Globus pallidus (tissue), 1 donor: ENCODE measurements around the gene RAB4B.
A peak's percentile ranks its signal among the peaks of the same experiment; 100 is the strongest.
"Not testable (repeated sequence)": the region's sequence is repeated elsewhere in the genome, so short reads cannot be mapped to it uniquely, and the experiment has no call there.

Experiments used
- DNase-seq: peaks from one replicate; pipeline ENCODE4 v3.0.0-alpha.2; 2015; ENCODE audit warnings: low spot score

Gene RAB4B

DNA sequence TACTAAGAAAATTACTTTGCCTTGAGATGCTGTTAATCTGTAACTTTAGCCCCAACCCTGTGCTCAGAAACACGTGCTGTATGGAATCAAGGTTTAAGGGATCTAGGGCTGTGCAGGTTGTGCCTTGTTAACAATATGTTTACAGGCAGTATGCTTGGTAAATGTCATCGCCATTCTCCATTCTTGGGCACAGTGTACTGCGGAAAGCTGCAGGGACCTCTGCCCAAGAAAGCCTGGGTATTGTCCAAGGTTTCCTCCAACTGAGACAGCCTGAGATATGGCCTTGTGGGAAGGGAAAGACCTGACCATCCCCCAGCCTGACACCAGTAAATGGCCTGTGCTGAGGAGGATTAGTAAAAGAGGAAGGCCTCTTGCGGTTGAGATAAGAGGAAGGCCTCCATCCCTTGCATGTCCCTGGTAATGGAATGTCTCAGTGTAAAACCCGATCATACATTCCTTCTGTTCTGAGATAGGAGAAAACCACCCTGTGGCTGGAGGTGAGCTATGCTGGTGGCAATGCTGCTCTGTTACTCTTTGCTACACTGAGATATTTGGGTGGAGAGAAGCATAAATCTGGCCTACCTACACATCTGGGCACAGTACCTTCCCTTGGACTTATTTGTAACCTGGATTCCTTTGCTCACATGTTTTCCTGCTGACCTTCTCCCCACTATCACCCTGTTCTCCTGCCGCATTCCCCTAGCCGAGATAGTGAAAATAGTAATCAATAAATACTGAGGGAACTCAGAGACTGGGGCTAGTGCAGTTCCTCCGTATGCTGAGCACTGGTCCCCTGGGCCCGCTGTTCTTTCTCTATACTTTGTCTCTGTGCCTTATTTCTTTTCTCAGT, 44.9 kb downstream of the RAB4B start:
- DNase-seq, result peak; percentile 34

DNA sequence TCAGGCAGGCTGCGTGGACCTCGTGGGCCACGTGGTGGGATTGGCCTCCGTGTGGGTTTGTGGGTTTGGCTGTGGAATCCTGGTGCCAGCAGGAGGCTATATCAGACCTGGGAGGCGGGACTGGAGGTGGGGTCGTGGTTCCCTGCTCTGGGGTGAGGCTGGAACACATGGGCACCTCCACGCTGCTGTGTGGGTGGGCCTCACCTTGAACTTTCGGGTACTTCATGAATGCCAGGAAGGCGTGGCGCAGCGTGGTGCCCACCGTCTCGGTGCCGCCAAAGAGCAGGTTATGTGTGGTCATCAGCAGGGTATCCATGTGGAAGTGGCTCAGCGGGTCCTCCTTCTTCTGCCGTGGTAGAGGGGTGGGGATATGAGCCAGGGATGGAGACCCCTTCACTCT, 46.9 kb downstream of the RAB4B start:
- DNase-seq, result not testable (repeated sequence)

DNA sequence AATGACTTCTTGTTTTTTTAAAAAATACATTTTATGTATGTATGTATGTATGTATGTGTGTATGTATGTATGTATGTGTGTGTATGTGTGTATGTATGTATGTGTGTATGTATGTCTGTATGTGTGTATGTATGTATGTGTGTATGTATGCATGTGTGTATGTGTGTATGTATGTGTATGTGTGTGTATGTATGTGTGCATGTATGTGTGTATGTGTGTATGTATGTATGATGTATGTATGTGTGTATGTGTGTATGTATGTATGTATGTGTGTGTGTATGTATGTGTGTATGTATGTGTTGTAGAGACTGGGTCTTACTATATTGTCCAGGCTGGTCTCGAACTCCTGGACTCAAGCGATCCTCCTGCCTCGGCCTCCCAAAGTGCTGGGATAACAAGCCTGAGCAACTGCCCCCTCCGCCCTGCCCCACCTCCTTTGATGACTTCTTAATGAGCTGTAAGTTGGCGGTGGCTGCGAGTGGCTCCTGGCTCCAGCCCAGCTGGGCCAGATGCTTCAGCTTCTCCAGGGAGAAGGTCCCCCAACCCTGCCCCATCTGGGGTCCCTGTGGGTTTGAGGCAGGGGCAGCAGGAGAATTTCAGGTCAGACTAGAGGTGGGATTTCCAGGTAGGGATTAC, 47.5 kb downstream of the RAB4B start:
- not testable (repeated sequence) for DNase-seq

DNA sequence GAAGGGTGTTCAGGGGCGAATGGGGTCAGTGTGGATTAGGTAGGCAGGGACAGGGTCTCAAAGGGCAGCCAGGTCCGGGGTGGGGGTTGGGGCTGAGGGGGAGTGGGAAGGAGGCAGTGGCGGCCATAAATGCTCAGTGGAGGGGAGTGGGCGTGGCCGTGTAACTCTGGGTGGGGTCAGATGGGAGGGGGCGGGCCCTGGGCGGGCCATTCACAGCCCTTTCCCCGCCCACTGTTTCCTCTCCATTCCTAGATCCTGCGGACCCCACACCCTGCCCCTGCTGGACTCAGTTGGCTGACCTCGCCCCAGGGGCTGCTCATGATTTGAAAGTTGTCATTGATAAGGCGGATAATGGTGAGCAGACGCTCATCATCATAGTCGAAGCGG, 48.3 kb downstream of the RAB4B start:
- not testable (repeated sequence) for DNase-seq

DNA sequence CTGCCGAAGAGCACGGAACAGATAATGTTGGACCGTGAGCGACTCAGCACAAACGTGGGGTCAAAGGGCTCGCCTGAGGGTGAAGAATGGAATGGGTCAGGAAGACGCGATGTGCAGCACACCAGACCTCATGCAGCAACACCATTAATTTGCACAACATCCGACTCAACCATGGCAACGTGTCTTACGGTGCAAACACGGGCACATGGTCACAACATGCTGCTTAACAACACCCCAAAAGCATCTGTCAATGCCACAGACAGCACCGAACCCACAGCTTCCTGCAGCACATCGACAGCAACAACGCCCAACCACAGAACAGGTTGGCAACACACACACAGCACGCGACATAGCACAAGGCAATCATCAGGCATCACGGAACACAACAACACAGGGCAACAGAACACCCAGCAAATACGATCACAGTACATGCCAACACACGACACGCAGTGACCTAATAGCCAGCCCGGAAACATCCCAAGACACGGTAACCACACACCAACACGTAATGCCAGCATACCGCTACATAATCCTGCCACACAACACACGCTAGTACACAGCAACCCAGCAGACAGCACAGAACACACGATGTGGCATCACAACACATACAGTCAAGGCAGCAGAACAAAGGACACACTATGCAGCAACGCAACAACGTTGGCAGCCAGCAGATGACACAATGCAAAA, 48.8 kb downstream of the RAB4B start:
- DNase-seq, result peak; percentile 67

DNA sequence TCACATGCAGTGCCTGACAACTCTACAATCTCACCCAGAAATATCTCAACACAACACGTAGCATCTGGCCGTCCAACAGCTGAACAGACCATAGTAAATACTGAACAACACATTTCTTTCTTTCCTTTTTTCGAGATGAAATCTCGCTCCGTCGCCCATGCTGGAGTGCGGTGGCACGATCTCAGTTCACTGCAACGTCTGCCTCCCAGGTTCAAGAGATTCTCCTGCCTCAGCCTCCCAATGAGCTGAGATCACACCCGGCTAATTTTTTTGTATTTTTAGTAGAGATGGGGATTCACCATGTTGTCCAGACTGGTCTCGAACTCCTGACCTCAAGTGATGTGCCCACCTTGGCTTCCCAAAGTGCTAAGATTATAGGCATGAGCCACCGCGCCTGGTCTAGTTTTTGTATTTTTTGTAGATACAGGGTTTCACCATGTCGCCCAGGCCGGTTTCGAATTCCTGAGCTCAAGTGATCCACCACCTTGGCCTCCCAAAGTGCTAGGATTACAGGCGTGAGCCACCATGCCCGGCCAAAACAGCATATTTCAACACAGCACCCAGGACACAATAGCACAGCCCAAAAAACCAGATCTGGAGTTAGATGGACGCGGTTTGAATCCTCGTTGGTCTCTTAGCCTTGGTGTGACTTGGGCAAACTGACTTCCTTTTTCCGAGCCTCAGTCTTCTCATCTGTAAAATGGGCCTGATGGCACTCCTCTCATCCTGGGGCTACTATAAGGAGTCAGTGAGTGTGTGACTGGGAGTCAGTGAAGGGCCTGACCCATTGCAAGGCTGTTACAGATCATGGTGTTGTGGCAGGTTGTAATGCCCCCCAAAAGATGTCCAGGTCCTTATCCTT, 49.6 kb downstream of the RAB4B start:
- DNase-seq, result no peak

DNA sequence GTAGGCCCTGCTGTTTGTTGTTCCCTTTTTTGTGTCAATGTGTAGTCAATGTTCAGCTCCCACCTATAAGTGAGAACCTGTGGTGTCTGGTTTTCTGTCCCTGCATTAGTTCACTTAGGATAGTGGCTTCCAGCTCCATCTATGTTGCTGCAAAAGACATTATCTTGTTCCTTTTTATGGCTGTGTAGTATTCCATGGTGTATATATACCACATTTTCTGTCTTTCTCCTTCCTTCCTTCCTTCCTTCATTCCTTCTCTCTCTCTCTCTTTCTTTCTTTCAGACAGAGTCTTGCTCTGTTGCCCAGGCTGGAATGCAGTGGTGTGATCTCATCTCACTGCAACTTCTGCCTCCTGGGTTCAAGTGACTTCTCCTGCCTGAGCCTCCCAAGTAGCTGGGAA, 51.2 kb downstream of the RAB4B start:
- no peak for DNase-seq

DNA sequence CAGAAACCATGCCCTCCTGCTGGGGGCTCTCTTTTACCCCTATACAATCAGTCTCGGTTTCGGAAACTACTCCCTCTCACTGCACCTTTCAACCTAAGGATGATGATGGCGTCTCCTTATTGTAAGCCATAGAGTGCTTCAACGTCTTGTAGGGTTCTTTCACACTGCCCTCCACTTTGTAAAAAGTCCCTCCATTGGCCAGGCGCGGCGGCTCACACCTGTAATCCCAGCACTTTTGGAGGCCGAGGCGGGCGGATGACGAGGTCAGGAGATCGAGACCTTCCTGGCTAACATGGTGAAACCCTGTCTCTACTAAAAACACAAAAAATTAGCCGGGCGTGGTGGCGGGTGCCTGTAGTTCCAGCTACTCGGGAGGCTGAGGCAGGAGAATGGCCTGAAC, 52.7 kb downstream of the RAB4B start:
- not testable (repeated sequence) for DNase-seq

DNA sequence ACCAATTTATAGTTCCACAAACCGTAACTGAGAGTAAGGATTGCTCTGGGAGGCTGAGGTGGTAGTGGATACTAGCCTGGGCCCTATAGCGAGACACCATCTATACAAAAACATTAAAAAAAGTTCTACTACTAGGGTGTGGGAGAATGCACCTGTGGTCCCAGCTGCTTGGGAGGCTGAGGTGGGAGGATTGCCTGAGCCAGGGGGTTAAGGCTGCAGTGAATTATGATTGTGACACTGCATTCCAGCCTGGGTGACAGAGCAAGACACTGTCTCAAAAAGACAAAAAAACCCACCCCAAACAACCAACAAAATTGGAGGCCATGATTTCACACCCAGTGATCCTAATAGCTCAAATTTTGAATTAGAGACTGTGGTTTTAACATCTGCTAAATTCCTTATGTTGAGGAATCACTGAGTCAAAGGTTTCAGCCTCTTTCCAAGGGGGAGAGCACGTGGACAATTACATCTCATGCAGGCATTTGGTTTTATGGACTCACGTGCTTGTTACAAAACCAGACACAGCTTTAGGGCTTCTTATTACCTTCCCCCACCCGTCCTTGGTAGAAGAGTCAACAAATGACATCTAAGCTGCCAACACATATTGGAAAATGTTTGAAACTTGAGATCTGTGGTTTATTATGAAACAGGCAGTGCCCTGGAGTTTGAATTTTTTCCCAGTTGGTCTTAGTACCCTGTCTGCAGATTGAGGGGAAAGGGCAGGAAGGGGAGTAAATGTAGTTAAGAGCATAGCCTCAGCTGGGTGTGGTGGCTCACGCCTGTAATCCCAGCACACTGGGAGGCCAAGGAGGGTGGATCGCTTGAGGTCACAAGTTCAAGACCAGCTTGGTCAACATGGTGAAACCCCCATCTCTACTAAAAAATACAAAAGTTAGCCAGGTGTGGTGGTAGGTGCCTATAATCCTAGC, 53.7 kb downstream of the RAB4B start:
- DNase-seq, result no peak

DNA sequence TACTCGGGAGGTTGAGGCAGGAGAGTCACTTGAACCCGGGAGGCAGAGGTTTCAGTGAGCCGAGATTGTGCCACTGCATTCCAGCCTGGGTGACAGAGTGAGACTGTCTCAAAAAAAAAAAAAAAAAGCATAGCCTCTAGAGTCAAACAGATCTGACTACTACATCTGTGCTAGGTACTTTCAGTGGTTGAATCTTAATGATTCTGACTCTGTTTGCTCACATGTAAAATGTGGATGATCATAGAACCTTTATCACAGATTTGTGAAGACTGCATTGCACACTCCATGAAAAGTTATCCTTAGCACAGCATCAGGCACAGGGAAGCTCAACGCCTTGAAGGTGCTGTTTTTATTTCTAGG, 54.4 kb downstream of the RAB4B start:
- not testable (repeated sequence) for DNase-seq

DNA sequence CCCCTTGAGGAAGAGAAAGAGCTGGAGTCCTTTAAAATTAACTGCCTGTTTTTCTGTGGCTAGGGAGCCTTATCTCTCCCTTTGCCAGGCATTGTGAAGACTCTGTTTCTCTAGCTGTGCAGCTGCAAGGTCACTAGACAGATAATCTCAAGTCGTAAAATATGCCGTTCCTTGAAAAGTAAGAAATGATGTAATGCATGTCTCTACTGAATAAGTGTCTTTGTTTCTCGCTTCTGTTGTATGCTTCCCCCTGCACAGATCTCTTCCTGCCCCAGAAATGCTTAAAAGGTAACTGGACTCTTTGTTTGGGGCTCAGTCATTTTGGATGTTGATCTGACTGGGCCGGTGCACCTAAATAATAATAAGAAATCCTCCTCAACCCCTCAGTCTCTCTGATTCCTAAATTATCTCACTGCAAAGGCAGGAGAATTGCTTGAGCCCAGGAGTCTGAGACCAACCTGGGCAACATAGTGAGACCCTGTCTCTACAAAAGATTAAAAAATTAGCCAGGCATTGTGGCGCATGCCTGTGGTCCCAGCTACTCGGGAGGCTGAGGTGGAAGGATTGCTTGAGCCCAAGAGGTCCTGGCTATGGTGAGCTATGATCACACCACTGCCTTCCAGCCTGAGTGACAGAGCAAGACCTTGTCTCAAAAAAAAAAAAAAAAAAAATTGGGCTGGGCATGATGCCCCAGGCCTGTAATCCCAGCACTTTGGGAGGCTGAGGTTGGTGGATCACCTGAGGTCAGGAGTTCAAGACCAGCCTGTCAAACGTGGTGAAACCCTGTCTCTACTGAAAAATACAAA, 55.9 kb downstream of the RAB4B start:
- DNase-seq, result not testable (repeated sequence)

DNA sequence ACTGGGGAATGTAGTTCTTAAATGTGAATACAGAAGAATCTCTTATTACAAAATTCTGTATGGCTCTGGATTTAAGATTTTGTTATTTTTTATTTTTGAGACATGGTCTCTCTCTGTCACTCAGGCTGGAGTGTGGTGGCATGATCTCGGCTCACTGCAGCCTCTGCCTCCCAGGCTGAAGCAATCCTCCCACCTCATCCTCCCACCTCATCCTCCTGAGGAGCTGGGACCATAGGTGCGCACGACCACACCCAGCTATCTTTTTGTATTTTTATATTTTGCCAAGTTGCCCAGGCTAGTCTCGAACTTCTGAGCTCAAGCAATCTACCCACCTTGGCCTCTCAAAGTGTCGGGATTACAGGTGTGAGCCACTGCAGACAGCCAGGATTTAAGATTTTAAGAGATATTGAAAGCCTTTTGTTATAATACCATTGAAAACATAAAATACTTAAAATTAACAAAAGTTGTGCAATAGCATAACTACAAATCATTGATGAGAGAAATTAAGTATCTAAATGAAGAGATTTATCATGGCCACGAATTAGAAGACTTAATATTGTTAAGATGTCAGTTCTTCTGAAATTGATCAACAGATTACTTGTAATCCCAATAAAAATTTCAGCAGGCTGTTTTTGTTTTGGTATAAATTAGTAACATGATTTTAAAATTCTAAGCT, 58.8 kb downstream of the RAB4B start:
- no peak for DNase-seq

DNA sequence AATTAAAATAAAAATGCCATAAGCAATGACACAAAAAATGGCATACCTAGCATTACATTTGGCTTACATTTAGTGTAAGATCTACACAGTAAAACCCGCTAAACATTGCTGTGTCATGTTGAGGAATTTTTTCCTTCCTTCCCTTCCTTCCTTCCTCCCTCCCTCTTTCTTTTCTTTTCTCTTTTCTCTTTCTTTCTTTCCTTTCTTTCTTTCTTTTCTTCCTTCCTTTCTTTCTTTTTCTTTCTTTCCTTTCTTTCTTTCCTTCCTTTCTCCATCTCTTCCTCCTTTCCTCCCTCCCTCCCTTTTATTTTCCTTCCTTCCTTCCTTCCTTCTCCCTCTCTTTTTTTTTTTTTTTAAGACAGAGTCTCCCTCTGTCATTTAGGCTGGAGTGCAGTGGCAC, 60.4 kb downstream of the RAB4B start:
- DNase-seq, result not testable (repeated sequence)

DNA sequence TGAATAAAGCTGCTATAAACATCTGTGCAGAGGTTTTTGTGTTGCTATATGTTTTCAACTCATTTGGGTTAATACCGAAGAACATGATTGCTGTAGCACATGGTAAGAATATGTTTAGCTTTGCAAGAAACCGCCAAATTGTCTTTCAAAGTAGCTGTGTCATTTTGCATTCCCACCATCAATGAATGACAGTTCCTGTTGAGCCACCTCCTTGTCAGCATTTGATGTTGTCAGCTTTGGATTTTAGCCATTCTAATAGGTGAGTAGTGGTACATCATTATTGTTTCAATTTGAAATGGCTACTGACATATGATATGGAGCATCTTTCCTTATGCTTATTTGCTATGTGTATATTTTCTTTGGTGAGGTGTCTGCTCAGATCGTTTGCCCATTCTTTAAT, 64.0 kb downstream of the RAB4B start:
- not testable (repeated sequence) for DNase-seq

DNA sequence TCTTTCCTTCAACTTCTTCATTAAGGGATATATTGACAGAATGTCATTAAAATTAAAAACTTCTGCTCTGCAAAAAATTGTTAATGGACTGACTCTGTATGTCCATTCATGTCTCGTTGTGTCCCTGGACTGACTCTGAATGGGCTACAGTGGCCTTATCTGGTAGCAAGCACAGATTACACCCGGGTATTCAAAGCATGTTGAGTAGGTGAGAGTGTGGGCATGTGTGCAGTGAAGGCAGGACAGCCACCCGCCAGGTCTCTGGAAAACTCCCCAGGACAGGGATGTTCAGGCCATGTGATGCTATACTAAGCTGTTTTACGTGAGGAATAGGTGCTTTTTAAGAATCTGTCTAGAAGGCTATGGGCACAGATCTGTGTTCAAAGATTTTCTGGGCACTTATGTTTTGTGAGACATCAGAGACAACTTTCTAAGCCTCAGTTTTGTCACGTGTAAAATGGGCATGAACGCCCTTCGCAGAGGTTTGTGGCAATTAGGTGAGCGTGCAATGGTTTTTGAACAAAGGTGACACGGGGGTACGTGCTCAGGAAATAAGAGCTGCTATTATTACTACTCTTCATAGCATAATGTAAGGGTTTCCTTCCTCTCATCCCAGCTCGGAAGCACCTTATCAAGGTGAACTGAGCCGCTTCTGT, 65.1 kb downstream of the RAB4B start:
- not testable (repeated sequence) for DNase-seq

DNA sequence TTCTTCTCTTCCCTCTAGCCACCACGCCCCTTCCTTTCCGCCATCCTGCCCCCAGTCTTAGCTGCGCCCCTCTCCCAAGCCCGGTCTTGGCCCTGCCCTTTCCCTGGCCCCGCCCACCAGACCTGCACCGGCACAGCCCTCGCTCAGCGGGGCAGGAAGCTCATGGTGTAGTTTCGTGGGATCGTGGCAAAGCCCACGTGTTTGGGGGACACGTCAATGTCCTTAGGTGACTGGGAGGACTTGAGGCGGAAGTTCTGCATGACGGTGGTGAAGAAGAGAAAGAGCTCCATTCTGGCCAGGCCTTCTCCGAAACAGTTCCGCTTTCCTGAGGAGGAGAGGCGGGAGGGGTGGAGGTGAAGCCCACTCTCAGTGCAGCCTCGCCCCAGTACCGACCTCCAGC, 65.6 kb downstream of the RAB4B start:
- not testable (repeated sequence) for DNase-seq
